IPS DF 19.7 (cell line): ENCODE data around the gene NAA35.
"Not testable (repeated sequence)": the region's sequence is repeated elsewhere in the genome, so short reads cannot be mapped to it uniquely, and the experiment has no call there.

Experiments used
- DNase-seq: peaks from one replicate; pipeline ENCODE4 v3.0.0-alpha.2; 2013; ENCODE audit warnings: low read depth, low spot score

Gene NAA35

DNA sequence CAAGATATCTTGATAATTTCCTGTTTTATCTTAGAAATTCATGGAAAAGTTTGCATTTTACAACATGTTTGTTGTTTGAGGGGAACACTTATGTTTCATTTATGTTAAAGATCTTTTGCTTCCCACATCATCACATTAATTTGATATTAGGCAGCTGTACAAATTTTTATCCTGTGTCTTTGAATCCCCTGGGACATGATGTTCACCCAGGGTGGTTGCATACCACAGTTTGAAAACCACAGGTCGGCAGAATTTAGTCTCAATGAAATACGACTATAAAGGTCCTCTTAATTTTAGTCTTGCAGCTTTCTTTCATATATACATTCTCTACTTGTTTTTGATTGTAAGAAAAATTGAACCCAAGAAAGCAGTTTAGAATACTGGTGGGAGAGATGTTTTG lies 3.7 kb downstream of the NAA35 start:
- no peak for DNase-seq

DNA sequence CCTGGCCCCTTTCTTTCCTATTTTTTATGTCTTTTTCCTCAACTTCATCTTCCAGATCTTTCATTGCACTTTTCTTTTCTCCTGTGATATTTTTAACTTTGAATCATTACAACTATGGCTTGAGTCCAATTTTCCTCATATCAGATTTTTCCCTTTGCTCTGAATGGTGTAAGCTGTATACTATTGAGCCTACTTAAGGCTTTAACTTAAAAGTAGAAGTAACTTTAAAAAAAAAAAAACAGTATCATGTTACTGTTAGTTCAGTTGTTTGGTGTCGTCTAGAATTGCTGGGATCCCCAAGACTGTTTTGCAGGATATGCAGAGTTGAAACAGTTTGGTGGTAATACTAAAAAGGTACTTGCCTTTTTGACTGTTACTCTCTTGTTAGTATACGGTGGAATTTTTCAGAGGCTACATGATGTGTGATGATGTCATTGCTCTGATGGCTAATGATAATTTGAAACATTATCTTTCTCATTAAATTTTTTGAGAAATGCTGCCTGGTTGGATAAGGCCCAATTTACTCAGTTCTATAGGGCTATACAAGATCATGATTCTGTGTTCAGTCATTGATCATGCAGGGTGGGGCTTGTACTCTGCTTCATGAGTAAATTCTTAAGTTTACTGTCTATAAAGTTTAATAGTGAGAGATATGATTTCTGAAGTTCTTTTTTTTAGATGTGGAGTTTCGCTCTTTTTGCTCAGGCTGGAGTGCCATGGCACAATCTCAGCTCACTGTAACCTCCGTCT lies 8.8 kb downstream of the NAA35 start:
- no peak for DNase-seq

DNA sequence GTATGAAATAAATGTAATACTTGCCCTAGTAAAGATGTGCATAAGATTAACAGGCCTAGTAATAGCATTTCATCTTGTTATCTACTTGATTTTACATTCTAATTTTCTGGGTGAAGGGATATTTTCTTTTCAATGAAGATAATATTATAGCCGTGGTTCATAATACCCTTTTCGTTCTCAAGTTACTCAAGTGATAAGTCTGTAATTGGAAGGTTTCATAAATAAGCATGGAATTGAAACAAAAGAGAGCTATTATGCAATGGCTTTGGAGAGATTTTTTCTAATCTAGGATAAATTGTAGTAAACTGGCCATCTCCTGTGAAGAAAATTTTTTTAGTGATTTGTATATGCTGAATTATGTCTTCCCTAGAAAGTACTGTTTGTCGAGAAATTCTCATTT lies 19.0 kb downstream of the NAA35 start:
- no peak for DNase-seq

GRCh38 chr9:85960688-85961093 lies 19.7 kb downstream of the NAA35 start:
- no peak for DNase-seq

DNA sequence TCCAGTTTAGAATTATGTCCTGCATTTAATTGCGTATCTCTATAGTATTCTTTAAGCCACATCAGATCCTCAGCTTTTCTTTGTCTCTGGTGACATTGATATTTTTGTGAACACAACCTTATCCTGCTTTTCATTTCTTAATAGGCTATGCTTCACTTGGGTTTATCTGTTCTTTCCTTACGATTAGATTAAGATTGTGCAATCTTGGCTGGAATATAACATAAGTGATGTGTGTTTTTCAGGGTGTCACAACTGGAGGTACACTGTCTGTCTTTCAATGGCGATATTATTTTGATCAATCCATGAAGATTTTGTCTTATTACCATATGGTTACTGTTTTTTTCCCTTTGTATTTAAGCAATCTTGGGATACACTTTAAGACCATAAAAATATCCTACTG lies 23.6 kb downstream of the NAA35 start:
- DNase-seq, result no peak

GRCh38 chr9:85964949-85965348 lies 24.0 kb downstream of the NAA35 start:
- no peak for DNase-seq

DNA sequence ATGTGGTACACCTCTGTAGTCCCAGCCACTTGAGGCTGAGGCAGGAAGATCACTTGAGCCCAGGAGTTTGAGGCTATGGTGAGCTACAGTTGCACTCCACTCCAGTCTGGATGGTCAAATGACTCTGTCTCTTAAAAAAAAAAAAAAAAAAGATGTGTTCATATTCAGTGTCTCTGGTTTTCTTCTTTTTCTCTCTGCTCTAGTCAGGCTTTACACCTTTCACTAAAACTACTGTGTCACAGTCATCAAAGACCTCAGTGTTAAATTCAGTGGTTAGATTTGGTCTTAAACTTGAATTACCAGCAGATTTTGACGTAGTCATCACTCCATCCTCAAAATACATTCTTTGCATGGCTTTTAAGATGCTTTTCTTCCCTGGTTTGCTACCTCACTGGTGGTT lies 28.8 kb downstream of the NAA35 start:
- no peak for DNase-seq

- no peak for DNase-seq
These were observed 30.8 kb downstream of the NAA35 start for GRCh38 chr9:85971731-85972130.

- DNase-seq, result no peak
These were observed 32.3 kb downstream of the NAA35 start for GRCh38 chr9:85973238-85973637.

DNA sequence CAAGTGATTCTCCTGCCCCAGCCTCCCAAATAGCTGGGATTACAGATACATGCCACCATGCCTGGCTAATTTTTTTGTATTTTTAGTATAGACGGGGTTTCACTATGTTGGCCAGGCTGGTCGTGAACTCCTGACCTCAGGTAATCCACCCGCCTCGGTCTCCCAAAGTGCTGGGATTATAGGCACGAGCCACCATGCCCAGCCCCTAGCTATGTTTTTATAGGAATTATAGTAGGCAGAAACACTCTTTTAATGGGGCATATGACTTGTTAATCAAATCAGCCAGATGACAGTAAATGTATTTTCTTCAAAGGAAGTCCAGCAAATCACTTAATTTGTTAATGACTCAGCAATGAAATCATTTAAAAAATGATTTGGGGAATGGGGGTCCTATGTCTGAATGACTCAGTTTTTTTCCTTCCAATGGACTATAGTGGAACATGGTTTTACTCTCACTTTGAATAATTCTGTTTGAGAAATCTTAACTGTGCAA lies 33.2 kb downstream of the NAA35 start:
- DNase-seq, result not testable (repeated sequence)

DNA sequence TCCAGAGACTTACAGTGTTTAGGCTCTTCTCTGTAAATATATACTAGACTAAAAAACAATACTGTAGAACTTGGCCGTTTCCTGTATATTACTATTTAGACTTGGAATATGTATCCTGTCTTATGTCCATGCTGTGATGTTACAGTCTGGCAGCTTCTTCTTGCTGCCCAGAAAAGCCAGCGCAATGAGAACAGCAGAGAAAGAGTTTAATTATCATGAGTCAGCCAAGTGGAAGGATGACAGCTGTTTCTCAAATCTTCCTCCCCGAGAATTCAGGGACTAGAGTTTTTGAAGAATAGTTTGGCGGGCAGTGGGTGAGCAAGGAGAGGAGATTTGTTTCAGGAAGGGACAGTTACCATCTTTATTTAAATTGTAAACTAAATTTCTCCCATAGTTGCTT lies 37.5 kb downstream of the NAA35 start:
- no peak for DNase-seq

- no peak for DNase-seq
These were observed 40.4 kb downstream of the NAA35 start for GRCh38 chr9:85981369-85981768.

- no peak for DNase-seq
These were observed 43.5 kb downstream of the NAA35 start for GRCh38 chr9:85984457-85984856.

GRCh38 chr9:85987236-85987635 lies 46.3 kb downstream of the NAA35 start:
- no peak for DNase-seq

- DNase-seq, result no peak
These were observed 53.2 kb downstream of the NAA35 start for GRCh38 chr9:85994191-85994590.

GRCh38 chr9:85995097-85995496 lies 54.2 kb downstream of the NAA35 start:
- no peak for DNase-seq

- DNase-seq, result no peak
These were observed 54.7 kb downstream of the NAA35 start for GRCh38 chr9:85995599-85995998.

DNA sequence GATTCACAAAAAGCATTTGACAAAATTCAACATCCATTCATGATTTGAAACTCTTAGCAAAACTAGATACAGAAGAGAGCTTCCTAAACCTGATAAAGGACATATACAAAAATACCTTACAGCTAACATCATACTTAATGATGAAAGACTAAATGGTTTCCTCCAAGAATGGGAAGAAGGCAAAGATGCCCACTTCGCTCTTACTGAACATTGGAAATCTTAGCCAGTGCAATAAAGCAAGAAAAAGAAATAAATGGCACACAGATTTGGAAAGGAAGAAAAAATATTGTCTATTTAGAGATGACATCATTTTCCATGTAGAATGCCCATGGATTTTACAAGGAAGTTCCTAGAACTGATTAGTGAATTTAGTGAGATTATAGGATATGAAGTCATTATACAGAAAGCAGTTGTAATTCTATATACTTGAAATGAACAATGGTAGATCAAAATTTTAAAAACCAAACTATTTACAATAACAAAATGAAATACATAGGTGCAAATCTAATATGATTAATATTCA lies 64.4 kb downstream of the NAA35 start:
- DNase-seq, result no peak

DNA sequence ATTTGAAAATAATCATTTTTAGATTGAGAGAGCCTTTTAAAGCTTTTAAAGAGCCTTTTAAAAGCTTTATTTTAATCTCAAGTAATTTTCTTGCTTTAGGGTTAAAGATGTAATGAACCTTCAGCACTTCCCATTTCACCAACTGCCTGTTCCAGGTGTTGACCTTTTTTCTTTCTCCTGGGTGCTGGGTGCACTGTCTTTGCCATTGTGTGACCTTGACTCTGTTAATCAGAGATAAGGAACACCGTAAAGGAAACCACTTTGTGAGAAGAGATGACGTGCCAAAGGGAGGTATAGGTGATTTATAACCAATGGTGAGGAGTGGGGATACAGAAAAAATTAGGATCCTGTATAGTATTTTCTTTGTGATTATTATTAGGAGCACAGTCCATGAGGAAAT lies 68.2 kb downstream of the NAA35 start:
- no peak for DNase-seq

GRCh38 chr9:86020731-86021130 lies 79.8 kb downstream of the NAA35 start:
- no peak for DNase-seq

DNA sequence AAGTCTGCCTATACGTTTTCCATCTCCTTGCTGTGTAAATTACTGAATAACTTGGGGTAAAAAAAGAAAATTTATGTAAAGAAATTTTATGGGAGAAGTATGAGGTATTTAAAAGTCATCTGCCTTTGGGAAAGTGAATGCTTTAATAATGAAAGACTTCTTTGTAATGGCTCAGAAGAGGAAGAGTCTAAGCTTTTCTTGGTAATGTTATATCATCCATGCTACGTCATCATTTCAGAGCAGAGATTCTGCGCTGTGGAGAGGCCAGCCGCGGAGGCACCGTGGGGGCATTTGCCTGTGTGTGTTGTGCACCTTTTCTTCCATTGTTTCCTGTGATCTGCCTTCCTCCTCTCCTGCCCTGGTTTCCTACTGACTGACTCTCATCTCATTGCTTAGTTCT lies 80.2 kb downstream of the NAA35 start:
- DNase-seq, result no peak

- no peak for DNase-seq
These were observed 81.8 kb downstream of the NAA35 start for GRCh38 chr9:86022687-86023266.

- no peak for DNase-seq
These were observed 86.8 kb downstream of the NAA35 start for GRCh38 chr9:86027767-86028166.
